ENCODE data around the gene TRAPPC2. TPM values are rescaled to one million over a fixed set of nuclear protein-coding genes. Genes with fewer than 3 reads are reported as not detected.

Gene TRAPPC2
- polyA plus RNA-seq, 1 of the 3 experiments (the other 2 are of a cell fraction): 10.4 TPM

- no peak overlapping the region for H3K9ac ChIP-seq
- H3K4me2 ChIP-seq: no peak overlapping the region
- no peak for DNase-seq
- TF ChIP-seq FOXM1 (IDR thresholded peaks at IDR 0.05; ENCODE audit: low read depth): no peak
- no peak for TF ChIP-seq TEAD4 (IDR thresholded peaks at IDR 0.05; ENCODE audit: borderline replicate concordance, insufficient read depth)
- TF ChIP-seq CHD2 (IDR thresholded peaks at IDR 0.05; ENCODE audit: low read length, partially characterized antibody): no peak
- no peak for TF ChIP-seq USF2 (IDR thresholded peaks at IDR 0.05; ENCODE audit: borderline replicate concordance, low read depth, low read length)
- TF ChIP-seq RAD21 (IDR thresholded peaks at IDR 0.05; ENCODE audit: low read length): no peak
- no peak for TF ChIP-seq IRF3 (IDR thresholded peaks at IDR 0.05; ENCODE audit: low read depth, low read length)
- no peak for TF ChIP-seq SMC3 (IDR thresholded peaks at IDR 0.05; ENCODE audit: low read depth, low read length)
- TF ChIP-seq GATA2 (CRISPR knock-in tag; IDR thresholded peaks at IDR 0.05): no peak
- TF ChIP-seq RXRA (IDR thresholded peaks at IDR 0.05; ENCODE audit: borderline replicate concordance, low read depth): no peak
- no peak for TF ChIP-seq PBX3 (IDR thresholded peaks at IDR 0.05)
- no peak overlapping the region for H3K4me3 ChIP-seq (ENCODE audit: low read depth in 2 of 2, low read length in 1 of 2)
- WGBS (ENCODE audit: low lambda C conversion rate): 88% methylated on average over 3 of the region's 3 CpGs
- CTCF ChIA-PET: interaction anchor here (0.6 to 3.8 kb wide), 7 partner anchors 60 to 558 kb away, joined by 3 to 17 read pairs (median 6); partner anchors contain the start of genes GEMIN8 and RAB9A
- no peaks in the 10 kb centered on the region for H3K9me2 ChIP-seq
- no peaks in the 10 kb centered on the region for H4K20me1 ChIP-seq (ENCODE audit: insufficient read depth)
- POLR2A ChIA-PET: no interaction called here
- no peaks in the 10 kb centered on the region for H3K9me3 ChIP-seq
- H3K79me2 ChIP-seq (ENCODE audit: insufficient read depth): no peaks in the 10 kb centered on the region
- H3K36me3 ChIP-seq (replicated peaks in 1 of 2; ENCODE audit: control insufficient read depth in 1 of 2, insufficient read depth in 2 of 2, low read length in 1 of 2): peaks cover 70 to 79% of the 10 kb centered on the region in 2 experiments
- H3F3A ChIP-seq (replicated peaks; ENCODE audit: insufficient read depth): peaks cover 2% of the 10 kb centered on the region
- H3K4me1 ChIP-seq (ENCODE audit: control insufficient read depth in 1 of 2, insufficient read depth in 2 of 2, low read depth in 1 of 2, low read length in 1 of 2): no peaks in the 10 kb centered on the region
- H3K27ac ChIP-seq (ENCODE audit: low read depth in 2 of 2, low read length in 1 of 2): no peak overlapping the region
- no peak overlapping the region for H2AFZ ChIP-seq (ENCODE audit: low read depth)
- H3K27me3 ChIP-seq (ENCODE audit: insufficient read depth): no peaks in the 10 kb centered on the region
These were observed 14.1 kb upstream of the TRAPPC2 start for GRCh38 chrX:13748486-13748885.

- Histone ChIP-seq H3K4me2 (no peak overlapping the region), H3K79me2 (ENCODE audit: insufficient read depth) (no peaks in the 10 kb centered on the region), H3K27ac (ENCODE audit: low read depth in 2 of 2, low read length in 1 of 2) (no peak overlapping the region), H4K20me1 (ENCODE audit: insufficient read depth) (no peaks in the 10 kb centered on the region), H2AFZ (ENCODE audit: low read depth) (no peak overlapping the region), H3K27me3 (ENCODE audit: insufficient read depth) (no peaks in the 10 kb centered on the region), H3K4me1 (ENCODE audit: control insufficient read depth in 1 of 2, insufficient read depth in 2 of 2, low read depth in 1 of 2, low read length in 1 of 2) (no peaks in the 10 kb centered on the region), H3K4me3 (ENCODE audit: low read depth in 2 of 2, low read length in 1 of 2) (no peak overlapping the region), H3F3A (replicated peaks; ENCODE audit: insufficient read depth) (peaks cover 2% of the 10 kb centered on the region), H3K9me3 (no peaks in the 10 kb centered on the region), H3K36me3 (replicated peaks in 1 of 2; ENCODE audit: control insufficient read depth in 1 of 2, insufficient read depth in 2 of 2, low read length in 1 of 2) (peaks cover 68 to 79% of the 10 kb centered on the region in 2 experiments), H3K9ac (no peak overlapping the region), H3K9me2 (no peaks in the 10 kb centered on the region)
- 75% methylated on average over 2 of the region's 2 CpGs for WGBS (ENCODE audit: low lambda C conversion rate)
- DNase-seq: peak; percentile 27
- POLR2A ChIA-PET: no interaction called here
- CTCF ChIA-PET: interaction anchor here (0.5 to 3.8 kb wide), 7 partner anchors 11 to 558 kb away, joined by 3 to 17 read pairs (median 6); partner anchors contain the start of genes OFD1 and TRAPPC2
- TF ChIP-seq SMC3 (IDR thresholded peaks at IDR 0.05; ENCODE audit: low read depth, low read length) (peak; percentile 41), PBX3 (IDR thresholded peaks at IDR 0.05) (no peak), CTCF (IDR thresholded peaks at IDR 0.05) (peak; percentile 67), RAD21 (IDR thresholded peaks at IDR 0.05; ENCODE audit: low read length) (peak; percentile 50)
These were observed 13.4 kb upstream of the TRAPPC2 start for GRCh38 chrX:13747836-13748235.
